ENCODE results near the gene TGFB1. TPM values are rescaled to one million over a fixed set of nuclear protein-coding genes. Genes with fewer than 3 reads are reported as not detected.
"Not testable (repeated sequence)": the region's sequence is repeated elsewhere in the genome, so short reads cannot be mapped to it uniquely, and the experiment has no call there.

The TGFB1 gene
- total and polyA plus RNA-seq, 12 donors, result 9.7 to 44.9 (median 13.9) TPM

DNA sequence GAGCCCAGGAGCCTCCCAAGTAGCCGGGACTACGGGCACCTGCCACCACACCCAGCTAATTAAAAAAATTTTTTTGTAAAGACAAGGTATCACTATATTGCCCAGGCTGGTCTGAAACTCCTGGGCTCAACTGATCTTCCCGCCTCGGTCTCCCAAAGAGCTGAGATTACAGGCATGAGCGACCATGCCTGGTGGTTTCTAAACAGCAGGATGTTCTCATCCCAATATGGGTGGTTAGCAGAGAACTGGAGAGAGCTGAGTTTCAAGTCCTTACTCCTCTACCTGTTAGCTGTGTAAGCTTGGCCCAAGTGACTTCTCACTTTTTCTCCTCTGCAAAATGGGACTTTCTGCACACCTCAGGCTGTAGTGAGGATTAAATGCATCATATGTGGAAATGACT lies 30.6 kb upstream of the TGFB1 start:
- intact Hi-C loops (cut with DNase I), result no loop called here
- ATAC-seq (no peak), DNase-seq (no peak)
- H3K9me3 ChIP-seq, result no peaks in the 10 kb centered on the region
- no peak overlapping the region for H3K27ac ChIP-seq
- peaks cover 0 to 62% (median 6%) of the 10 kb centered on the region in 9 donors for H3K36me3 ChIP-seq
- WGBS, 2 donors, result 90 to 93% methylated on average over 5 of the region's 5 CpGs
- no peaks in the 10 kb centered on the region for H3K27me3 ChIP-seq
- TF ChIP-seq, protein P1, sequence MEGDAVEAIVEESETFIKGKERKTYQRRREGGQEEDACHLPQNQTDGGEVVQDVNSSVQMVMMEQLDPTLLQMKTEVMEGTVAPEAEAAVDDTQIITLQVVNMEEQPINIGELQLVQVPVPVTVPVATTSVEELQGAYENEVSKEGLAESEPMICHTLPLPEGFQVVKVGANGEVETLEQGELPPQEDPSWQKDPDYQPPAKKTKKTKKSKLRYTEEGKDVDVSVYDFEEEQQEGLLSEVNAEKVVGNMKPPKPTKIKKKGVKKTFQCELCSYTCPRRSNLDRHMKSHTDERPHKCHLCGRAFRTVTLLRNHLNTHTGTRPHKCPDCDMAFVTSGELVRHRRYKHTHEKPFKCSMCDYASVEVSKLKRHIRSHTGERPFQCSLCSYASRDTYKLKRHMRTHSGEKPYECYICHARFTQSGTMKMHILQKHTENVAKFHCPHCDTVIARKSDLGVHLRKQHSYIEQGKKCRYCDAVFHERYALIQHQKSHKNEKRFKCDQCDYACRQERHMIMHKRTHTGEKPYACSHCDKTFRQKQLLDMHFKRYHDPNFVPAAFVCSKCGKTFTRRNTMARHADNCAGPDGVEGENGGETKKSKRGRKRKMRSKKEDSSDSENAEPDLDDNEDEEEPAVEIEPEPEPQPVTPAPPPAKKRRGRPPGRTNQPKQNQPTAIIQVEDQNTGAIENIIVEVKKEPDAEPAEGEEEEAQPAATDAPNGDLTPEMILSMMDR (IDR thresholded peaks at IDR 0.05), result no peak
- peaks cover 0 to 12% (median 0%) of the 10 kb centered on the region in 9 donors for H3K4me1 ChIP-seq
- no peak overlapping the region for H3K4me3 ChIP-seq

DNA sequence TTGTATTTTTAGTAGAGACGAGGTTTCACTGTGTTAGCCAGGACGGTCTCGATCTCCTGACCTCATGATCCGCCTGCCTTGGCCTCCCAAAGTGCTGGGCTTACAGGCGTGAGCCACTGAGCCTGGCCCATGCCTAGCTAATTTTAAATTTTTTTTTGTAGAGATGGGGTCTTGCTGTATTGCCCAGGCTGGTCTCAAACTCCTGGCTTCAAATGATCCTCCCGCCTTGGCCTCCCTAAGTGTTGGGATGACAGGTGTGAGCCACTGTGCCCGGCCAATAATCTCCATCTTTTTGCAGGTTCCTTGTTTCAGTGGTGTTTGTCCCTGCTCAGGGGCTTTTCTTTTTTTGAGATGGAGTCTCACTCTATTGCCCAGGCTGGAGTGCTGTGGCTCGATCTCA lies 27.8 kb upstream of the TGFB1 start:
- ATAC-seq; H3K27me3 ChIP-seq; H3K27ac ChIP-seq; intact Hi-C loops (cut with DNase I); DNase-seq; H3K9me3 ChIP-seq; H3K4me3 ChIP-seq: not testable (repeated sequence)
- H3K36me3 ChIP-seq, result peaks cover 0 to 35% (median 0%) of the 10 kb centered on the region in 9 donors
- peaks cover 0 to 34% (median 2%) of the 10 kb centered on the region in 9 donors for H3K4me1 ChIP-seq
- 95 to 98% methylated on average over 8 of the region's 8 CpGs for WGBS, 2 donors

DNA sequence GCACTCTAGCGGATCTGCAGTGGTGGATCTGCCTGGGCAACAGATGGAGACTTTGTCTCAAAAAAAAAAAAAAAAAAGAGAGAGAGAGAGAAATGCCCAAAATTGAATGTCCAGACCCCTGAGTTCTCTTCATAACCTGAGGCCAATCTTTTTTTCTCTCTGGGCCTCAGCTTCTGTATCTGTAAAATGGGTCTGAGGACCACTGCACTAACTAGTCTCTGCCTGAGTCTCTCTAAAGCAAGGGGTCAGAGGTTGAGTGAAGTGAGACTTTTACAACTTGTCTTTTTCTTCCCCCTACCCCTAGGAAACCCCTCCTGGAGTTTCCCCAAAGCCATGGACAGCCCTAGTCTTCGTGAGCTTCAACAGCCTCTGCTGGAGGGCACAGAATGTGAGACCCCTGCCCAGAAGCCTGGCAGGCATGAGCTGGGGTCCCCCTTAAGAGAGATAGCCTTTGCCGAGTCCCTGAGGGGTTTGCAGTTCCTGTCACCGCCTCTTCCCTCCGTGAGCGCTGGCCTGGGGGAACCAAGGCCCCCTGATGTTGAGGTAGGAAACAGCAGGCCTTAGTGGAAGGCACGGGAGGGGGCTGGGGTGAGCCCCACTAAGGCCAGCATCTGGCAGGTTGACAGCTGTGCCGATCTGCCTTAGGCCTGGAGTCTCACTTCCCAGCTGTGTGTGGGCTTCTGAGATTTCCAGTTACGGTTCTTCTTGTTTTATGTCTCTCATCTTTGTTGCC lies 24.4 kb upstream of the TGFB1 start:
- no peak overlapping the region for H3K4me3 ChIP-seq
- WGBS, 2 donors, result 44 to 58% methylated on average over 9 of the region's 9 CpGs
- H3K4me1 ChIP-seq, result peaks cover 0 to 51% (median 27%) of the 10 kb centered on the region in 9 donors
- peak overlapping the region in 3 of 10 donors; percentile 24 to 40 (median 30) for H3K27ac ChIP-seq
- ATAC-seq (peak in 1 of 8 donors; percentile 10), DNase-seq (no peak)
- intact Hi-C loops (cut with DNase I), result no loop called here
- H3K27me3 ChIP-seq, result no peaks in the 10 kb centered on the region
- H3K9me3 ChIP-seq, result no peaks in the 10 kb centered on the region
- H3K36me3 ChIP-seq, result peaks cover 0 to 15% (median 0%) of the 10 kb centered on the region in 9 donors
- TF ChIP-seq, protein P1 (IDR thresholded peaks at IDR 0.05), result peak in 1 of 9 donors; percentile 34

DNA sequence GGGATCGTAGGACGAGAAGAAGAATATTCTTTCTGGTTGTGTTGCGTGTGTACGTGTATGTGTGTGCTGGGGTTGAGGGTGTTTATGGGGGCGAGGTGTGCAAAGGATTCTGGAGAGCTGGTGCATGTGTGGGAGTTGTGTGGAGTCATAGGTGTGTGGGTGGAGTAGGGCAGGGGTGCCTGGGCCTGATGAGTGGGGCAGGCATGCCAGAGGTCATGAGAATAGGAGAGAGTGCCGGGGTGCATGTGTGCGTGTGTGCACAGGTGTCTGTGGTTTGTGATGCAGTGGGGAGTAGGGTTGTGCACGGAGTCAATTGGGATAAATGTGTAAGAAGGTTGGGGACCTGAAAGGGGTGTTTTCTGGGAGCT lies 23.3 kb upstream of the TGFB1 start:
- Histone ChIP-seq H3K9me3 (no peaks in the 10 kb centered on the region), H3K4me3 (peak overlapping the region in 9 of 10 donors; percentile 44 to 77 (median 55)), H3K36me3 (peaks cover 0 to 7% (median 0%) of the 10 kb centered on the region in 9 donors), H3K27ac (peak overlapping the region; percentile 41 to 88 (median 66)), H3K4me1 (peaks cover 0 to 51% (median 27%) of the 10 kb centered on the region in 9 donors), H3K27me3 (no peaks in the 10 kb centered on the region)
- TF ChIP-seq, protein P1 (IDR thresholded peaks at IDR 0.05), result no peak
- ATAC-seq, result peak in 3 of 8 donors; percentile 15 to 18 (median 15)
- intact Hi-C loops (cut with DNase I), result no loop called here
- WGBS, 2 donors, result 76 to 78% methylated on average over 8 of the region's 8 CpGs
- no peak for DNase-seq

All from heart right ventricle (tissue), 16 donors.